ENCODE measurements around the gene DEFB124. TPM values are rescaled to one million over a fixed set of nuclear protein-coding genes. Genes with fewer than 3 reads are reported as not detected.
"Not testable (repeated sequence)": the region's sequence is repeated elsewhere in the genome, so short reads cannot be mapped to it uniquely, and the experiment has no call there.

Gene DEFB124, protein sequence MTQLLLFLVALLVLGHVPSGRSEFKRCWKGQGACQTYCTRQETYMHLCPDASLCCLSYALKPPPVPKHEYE
- total RNA-seq (2014; rRNA removed; shearing (Covaris generic)) = not detected in 2 replicates

DNA sequence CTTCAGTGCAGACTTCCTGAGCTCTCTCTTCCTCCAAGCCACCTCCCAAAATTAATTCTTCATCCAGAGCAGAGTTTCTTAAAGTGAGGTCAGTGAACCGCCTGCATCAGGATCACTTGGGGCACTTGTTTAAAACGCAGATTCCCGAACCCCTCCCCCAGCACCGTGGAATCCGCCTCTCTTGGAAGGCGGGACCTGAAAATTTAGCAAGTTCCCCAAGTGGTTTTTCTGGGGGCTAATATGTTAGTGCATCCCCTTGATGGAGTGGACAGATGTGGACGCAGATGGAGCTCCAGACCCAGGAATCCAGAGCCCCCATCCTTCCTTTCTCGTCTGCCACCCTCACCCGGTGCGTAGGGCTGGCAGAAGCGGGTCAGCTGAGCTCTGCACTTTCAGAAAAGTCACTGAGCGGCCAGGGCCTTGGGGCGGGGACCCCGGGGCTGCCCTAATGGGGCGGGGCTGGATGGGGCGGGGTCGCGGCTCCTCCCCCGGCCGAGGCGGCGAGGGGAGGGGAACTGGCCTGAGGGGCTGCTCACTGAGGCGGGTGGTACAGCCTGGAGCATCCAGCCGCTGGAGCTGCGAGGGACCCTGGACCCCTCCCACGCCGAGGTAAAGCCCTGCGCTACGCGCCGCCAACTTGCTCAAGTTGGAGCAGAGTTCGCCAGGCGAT lies at the start of gene DEFB124, which contains the start of gene REM1:
TSS of gene DEFB124 (minus strand) at position 370 of the 670 bp plus-strand sequence. CDS start 2,114 bp downstream, outside the sequence.
TSS of gene REM1 (plus strand) at position 531 of the 670 bp plus-strand sequence. CDS start 1,158 bp downstream, outside the sequence.
- Histone ChIP-seq H3K36me3 (no peaks in the 10 kb centered on the region), H3K9me3 (replicated peaks) (no peaks in the 10 kb centered on the region), H3K27me3 (no peaks in the 10 kb centered on the region), H3K27ac (no peak within 1 kb of the TSS), H3K4me1 (no peaks in the 10 kb centered on the region), H3K4me3 (no peak within 1 kb of the TSS)
- no peak for DNase-seq

DNA sequence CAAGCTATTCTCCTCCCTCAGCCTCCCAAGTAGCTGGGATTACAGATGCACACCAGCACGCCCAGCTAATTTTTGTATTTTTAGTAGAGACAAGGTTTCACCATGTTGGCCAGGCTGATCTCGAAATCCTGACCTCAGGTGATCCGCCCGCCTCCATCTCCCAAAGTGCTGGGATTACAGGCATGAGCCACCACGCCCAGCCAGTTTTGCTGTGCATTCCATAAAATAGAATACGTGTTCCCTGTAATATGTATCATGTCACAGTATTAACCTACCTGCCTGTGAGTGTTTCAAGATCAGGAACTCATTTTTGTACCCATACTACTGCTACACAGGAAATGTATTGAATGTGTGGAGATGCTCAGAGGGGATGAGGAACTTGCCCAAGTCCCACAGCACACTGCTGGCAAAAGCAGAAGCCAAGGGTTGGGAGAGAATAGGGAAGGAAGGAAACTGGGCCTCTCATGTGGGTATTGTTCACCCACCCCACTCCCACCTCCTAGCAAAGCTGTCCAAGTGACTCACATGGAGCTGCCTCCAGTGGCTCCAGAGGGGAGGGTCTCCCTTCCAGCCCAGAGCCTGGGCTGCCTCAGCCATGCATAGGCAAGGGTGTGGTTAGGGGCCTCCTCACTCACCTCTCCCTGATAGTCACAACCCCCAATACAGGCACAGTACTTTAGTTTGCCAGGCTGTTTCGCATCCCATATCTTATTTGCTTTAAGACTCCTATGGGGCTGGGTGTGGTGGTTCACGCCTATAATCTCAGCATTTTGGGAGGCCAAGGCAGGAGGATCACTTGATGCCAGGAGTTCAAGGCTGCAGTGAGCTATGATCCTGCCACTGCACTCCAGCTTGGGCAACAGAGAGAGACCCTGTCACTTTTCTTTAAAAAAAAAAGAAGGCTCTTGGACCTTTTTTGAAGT lies 48.7 kb upstream of the DEFB124 start:
- no peaks in the 10 kb centered on the region for H3K27me3 ChIP-seq
- no peaks in the 10 kb centered on the region for H3K4me1 ChIP-seq
- peaks cover 57% of the 10 kb centered on the region for H3K36me3 ChIP-seq
- H3K9me3 ChIP-seq (replicated peaks) = no peaks in the 10 kb centered on the region
- no peak overlapping the region for H3K4me3 ChIP-seq
- H3K27ac ChIP-seq = no peak overlapping the region
- no peak for DNase-seq

DNA sequence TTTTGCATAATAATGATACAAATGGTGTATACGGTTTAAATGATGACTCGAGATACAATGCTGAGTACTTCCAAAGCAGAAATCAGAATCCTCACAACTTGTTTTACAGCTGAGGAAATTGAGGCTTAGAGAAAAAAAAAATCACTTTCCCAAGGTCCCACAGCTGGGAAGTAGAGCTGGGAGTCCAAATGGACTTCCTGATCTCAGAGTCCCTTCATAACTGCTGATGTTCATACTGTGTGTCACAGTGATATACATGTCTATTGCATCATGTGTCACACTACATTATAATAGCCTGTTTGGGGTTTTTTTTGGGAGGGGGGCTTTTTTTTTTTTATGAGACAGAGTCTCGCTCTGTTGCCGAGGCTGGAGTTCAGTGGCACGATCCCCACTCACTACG lies 47.8 kb upstream of the DEFB124 start:
- Histone ChIP-seq H3K27me3 (no peaks in the 10 kb centered on the region), H3K27ac (no peak overlapping the region), H3K4me1 (no peaks in the 10 kb centered on the region), H3K4me3 (no peak overlapping the region), H3K9me3 (replicated peaks) (no peaks in the 10 kb centered on the region), H3K36me3 (peaks cover 52% of the 10 kb centered on the region)
- no peak for DNase-seq

DNA sequence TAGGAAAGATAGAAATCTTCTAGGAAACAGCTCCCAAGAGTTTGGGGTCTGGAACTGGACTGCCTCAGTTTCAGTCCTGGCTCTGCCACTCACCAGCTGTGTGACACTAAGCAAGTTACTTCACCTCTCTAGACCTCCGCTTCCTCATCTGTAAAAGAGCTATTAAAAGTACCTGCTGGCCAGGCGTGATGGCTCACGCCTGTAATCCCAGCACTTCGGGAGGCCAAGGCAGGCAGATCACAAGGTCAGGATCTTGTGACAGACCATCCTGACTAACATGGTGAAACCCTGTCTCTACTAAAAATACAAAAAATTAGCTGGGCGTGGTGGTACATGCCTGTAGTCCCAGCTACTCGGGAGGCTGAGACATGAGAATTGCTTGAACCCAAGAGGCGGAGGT lies 46.3 kb upstream of the DEFB124 start:
- not testable (repeated sequence) for H3K4me3 ChIP-seq; H3K27ac ChIP-seq; H3K9me3 ChIP-seq (replicated peaks); H3K27me3 ChIP-seq; DNase-seq; H3K4me1 ChIP-seq
- H3K36me3 ChIP-seq = peaks cover 43% of the 10 kb centered on the region

DNA sequence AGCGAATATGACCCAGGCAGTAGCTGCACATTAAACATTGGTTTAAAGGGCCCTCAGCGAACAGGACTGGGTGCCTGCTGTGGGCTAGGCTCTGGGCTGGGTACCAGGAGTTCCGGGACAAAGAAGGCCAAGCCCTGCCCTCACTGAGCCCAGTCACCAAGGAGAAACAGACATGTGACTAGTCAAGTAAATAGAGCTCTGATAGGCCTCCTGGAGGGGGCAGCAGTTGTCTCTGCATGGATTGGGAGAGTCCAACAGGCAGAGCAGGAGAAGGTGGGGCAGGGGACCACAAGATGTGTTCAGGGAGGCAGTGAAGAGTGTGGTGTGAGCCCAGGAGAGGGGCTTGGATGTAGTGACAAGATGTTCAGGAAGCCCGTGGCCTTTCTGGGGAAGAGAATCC lies 42.4 kb upstream of the DEFB124 start:
- H3K27me3 ChIP-seq = no peaks in the 10 kb centered on the region
- H3K9me3 ChIP-seq (replicated peaks) = no peaks in the 10 kb centered on the region
- peak; percentile 69 to 72 for DNase-seq
- no peak overlapping the region for H3K27ac ChIP-seq
- H3K4me3 ChIP-seq = no peak overlapping the region
- H3K4me1 ChIP-seq = peaks cover 6% of the 10 kb centered on the region; the same call in 1 of the 2 replicates
- peaks cover 35% of the 10 kb centered on the region for H3K36me3 ChIP-seq

DNA sequence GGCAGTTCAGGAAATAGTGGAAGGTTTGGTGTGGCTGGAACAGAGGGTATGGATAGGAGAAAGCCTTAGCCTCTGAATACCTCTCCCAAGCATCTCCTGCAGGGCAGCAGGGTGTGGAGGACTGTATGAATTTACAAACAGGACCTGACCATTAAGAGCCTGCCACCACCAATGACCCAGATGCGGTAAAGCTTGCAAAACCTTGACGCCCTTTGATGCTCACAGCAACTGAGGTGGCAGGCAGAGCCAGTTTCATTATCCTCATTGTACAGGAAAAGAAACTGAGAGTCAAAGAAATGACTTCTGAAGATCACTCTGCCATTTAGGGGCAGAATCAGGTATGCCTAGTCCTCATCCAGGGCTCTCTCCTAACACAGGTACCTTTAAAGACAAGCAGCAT lies 41.7 kb upstream of the DEFB124 start:
- Histone ChIP-seq H3K4me1 (peaks cover 6% of the 10 kb centered on the region; the same call in 1 of the 2 replicates), H3K27ac (no peak overlapping the region), H3K9me3 (replicated peaks) (no peaks in the 10 kb centered on the region), H3K27me3 (no peaks in the 10 kb centered on the region), H3K4me3 (no peak overlapping the region), H3K36me3 (peaks cover 29% of the 10 kb centered on the region)
- DNase-seq = no peak

DNA sequence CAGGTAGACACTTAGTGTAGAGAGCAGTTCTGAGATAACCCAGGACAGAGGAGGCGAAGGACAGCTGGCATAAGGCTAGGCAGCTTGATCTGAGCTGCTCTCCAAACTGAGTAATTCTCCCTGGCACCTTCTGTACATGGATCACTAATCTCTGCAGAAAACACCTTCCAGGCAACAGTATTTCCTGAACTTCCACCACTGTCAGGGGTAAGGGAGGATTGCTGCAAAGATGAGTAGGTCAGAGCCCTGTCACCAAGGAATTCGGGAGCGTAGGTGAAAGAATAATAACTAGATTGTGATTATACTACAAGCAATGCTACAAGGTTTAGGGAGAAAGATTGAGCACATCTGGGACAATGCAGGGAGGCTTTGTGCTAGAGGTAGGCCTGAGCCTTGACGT lies 41.2 kb upstream of the DEFB124 start:
- H3K27me3 ChIP-seq = no peaks in the 10 kb centered on the region
- H3K4me3 ChIP-seq = no peak overlapping the region
- H3K9me3 ChIP-seq (replicated peaks) = no peaks in the 10 kb centered on the region
- peaks cover 27% of the 10 kb centered on the region for H3K36me3 ChIP-seq
- DNase-seq = no peak
- peaks cover 6% of the 10 kb centered on the region; the same call in 1 of the 2 replicates for H3K4me1 ChIP-seq
- H3K27ac ChIP-seq = no peak overlapping the region

DNA sequence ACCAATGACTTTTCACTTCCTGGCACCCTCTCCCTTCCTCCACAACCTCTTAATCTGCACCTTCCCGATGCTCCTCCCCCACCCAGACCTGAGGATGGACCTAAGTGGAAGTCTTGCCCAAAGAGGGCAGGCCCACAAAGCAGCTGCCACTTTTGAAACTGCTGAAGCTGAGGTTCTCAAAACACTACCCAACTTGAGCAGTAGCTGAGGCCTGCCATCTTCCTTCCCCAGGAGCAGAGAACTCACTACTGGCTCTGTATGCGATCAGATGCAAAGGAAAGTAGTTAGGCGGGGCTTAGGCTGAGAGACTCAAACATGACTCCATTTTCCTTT lies 40.8 kb upstream of the DEFB124 start:
- Histone ChIP-seq H3K27me3 (no peaks in the 10 kb centered on the region), H3K27ac (no peak overlapping the region), H3K36me3 (peaks cover 25% of the 10 kb centered on the region), H3K4me1 (peaks cover 6% of the 10 kb centered on the region; the same call in 1 of the 2 replicates), H3K4me3 (peak overlapping the region; percentile 88), H3K9me3 (replicated peaks) (no peaks in the 10 kb centered on the region)
- DNase-seq = no peak

DNA sequence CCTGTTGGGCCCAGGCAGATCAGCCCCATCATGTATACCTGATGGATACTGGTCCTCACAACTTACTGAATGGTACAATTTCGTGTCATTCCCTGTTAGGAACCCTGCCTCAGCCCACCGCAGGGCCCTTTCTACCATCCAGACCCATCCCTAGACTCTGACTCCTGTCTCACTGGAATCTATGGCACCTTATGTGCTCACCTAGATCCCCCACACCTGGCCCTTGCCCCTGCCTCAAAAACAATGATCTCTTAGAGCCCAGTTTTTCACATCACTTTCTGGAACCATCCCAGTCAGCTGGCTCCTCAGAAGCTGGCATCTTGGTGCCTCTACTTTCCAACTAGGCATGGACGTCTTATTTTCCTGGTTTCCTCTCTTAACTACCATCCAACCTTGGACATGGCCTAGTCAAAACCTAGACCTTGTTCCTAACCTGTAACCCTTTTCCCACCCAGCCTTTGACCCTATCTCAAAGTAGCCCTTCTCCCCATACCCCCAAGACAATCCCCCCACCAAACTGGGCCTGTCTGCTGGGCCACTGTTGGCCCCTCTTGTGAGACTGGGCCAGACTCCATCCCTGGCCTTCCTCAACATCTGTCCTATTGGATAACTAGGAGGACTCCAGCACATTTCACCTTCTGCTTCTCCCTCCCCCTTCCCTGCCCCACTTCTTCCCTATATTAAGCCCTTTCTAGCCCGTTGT lies 40.3 kb upstream of the DEFB124 start:
- Histone ChIP-seq H3K27ac (no peak overlapping the region), H3K9me3 (replicated peaks) (no peaks in the 10 kb centered on the region), H3K4me3 (peak overlapping the region; percentile 88), H3K4me1 (peaks cover 6% of the 10 kb centered on the region; the same call in 1 of the 2 replicates), H3K36me3 (peaks cover 19% of the 10 kb centered on the region), H3K27me3 (no peaks in the 10 kb centered on the region)
- no peak for DNase-seq

DNA sequence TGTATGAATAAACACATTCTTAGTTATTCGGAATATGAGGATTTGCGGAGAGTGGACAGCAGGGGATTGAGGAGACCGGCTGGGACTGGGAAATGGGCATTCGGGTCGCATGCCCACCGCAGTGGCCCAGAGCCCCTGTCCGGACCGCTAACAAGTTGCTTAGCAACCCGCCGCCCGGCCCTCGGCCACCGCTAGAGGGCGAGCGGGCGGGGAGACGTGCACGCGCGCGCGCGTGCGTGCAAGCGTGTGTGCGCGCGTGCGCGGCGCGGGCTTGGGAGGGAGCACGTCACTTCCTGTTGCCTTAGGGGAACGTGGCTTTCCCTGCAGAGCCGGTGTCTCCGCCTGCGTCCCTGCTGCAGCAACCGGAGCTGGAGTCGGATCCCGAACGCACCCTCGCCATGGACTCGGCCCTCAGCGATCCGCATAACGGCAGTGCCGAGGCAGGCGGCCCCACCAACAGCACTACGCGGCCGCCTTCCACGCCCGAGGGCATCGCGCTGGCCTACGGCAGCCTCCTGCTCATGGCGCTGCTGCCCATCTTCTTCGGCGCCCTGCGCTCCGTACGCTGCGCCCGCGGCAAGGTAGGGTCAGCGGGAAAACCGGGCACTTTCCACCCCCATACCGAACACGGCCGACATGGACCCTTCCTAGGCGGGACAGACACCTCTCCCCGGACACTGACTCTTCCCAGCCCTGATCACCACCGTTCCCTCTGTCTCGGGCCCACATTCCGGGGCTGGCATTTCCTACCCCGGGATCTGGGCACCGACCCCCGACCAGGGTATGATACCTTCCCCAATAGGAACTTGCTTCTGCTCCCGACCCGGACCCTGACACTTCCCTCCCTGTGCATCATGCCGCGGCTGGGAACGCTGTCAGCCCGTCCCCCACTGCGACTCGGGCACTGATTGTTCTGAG lies 39.5 kb upstream of the DEFB124 start, which contains the start of gene HM13:
TSS of gene HM13 (plus strand) at position 289 of the 918 bp plus-strand sequence. CDS start at position 399, 110 bp downstream.
- H3K9me3 ChIP-seq (replicated peaks) = no peaks in the 10 kb centered on the region
- peak; percentile 95 to 96 for DNase-seq
- peak within 1 kb of the TSS; percentile 88 for H3K4me3 ChIP-seq
- H3K27me3 ChIP-seq = no peaks in the 10 kb centered on the region
- H3K4me1 ChIP-seq = peaks cover 6% of the 10 kb centered on the region; the same call in 1 of the 2 replicates
- peaks cover 15% of the 10 kb centered on the region; the same call in 1 of the 2 replicates for H3K36me3 ChIP-seq
- peak within 1 kb of the TSS; percentile 37 for H3K27ac ChIP-seq

DNA sequence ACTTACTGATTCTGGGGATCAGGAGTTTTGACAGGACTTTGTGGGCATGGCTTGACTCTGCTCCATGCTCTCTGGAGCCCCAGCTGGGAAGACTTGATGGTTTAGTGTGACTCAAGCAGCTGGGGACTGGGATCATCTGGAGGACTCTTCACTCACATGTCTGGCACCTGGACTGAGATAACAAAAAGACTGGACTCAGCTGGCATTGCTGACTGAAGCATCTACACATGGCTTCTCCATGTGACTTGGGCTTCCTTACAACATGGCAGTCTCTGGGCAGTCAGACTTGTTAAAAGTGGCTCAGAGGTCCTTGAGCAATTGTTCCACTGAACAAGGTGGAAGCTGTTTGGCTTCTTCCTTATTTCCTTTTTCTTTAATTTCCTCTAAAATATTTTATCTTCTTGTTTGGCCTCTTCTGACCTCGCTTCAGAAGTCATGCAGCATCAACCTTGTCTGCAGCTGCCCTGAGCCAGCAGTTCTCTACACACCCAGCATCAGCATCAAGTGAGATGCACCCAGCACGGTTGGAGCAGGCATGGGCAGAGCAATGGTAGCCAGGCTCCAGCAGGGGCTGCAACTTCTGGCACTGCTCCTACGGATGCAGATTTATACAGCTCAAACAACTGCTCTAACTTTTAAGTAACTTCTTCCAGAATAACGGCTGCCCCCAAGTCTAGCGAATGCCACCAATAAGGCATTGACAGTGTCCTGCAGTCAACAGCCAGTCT lies 33.8 kb upstream of the DEFB124 start:
- Histone ChIP-seq H3K4me1 (peaks cover 5% of the 10 kb centered on the region), H3K4me3 (no peak overlapping the region), H3K27me3 (no peaks in the 10 kb centered on the region), H3K27ac (no peak overlapping the region), H3K9me3 (replicated peaks) (no peaks in the 10 kb centered on the region), H3K36me3 (no peaks in the 10 kb centered on the region)
- no peak for DNase-seq

DNA sequence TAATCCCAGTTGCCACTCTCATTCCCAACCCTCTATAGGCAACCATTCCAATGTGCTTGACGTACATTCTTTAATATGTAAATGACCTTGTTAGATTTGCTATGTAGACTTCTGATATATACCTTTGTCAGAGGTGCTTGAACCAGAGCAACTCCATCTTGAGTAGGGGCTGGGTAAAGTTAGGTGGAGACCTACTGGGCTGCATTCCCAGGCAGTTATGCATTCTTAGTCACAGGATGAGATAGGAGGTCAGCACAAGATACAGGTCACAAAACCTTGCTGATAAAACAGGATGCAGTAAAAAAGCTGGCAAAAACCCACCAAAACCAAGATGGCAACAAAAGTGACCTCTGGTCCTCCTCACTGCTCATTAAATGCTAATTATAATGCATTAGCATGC lies 31.0 kb upstream of the DEFB124 start:
- no peaks in the 10 kb centered on the region for H3K27me3 ChIP-seq

More for the DNA sequence above, 31.0 kb upstream of the DEFB124 start:
- no peak for DNase-seq
- Histone ChIP-seq H3K36me3 (no peaks in the 10 kb centered on the region), H3K4me1 (peaks cover 5% of the 10 kb centered on the region), H3K4me3 (no peak overlapping the region), H3K9me3 (replicated peaks) (no peaks in the 10 kb centered on the region), H3K27ac (no peak overlapping the region)
